IPS-18c (cell line): ENCODE measurements around the gene SORBS2.

Source experiments
- H3K4me3 ChIP-seq: 2 replicates; pipeline ENCODE4 v1.7.0; 2013; ENCODE audit warnings: low read depth, mild to moderate bottlenecking, low read length, moderate library complexity; ENCODE audit not compliant: insufficient read depth
- H3K9me3 ChIP-seq: one replicate; pipeline ENCODE4 v1.6.1; 2013; ENCODE audit warnings: mild to moderate bottlenecking, low read length, moderate library complexity; ENCODE audit not compliant: control insufficient read depth, insufficient read depth

SORBS2 gene

GRCh38 chr4:185792384-185793115 lies 19.4 kb downstream of the SORBS2 start:
- Histone ChIP-seq H3K9me3 (no peaks in the 10 kb centered on the region), H3K4me3 (no peak overlapping the region)

DNA sequence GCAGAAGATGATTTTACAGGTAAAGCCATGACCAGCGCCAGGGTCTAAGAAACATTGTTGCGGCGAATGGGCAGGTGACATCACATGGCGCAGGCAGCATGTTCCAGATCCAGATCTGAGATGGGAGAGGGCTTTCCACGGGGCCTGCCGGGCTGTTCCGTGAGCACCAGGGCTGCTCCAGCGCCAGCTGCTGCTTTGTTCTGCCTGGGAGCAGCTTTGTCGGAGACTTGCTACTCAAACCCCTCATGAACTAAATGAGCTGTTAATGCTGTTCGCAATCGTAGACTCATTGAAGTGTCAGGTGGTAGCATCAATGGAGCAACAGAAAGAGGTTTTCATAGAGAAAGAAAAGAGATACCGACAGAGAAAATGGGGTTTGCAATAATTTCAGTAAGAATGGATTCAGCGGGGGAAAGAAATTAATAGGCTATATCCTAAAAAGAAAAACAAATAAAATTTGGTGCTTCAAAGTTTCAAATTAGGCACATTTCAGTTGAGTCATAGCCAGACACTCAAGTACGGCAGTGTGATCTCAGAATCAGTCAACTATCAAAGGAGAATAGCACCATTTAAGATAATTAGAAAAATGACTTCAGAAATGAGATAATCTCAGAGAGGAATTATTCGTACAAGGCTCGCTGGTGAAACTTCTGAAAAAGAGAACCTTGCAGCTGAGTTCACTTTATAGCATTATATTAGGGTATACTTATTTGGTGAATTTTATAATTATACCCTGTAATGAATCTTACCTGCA lies 23.9 kb downstream of the SORBS2 start:
- Histone ChIP-seq H3K4me3 (no peak overlapping the region), H3K9me3 (peaks cover 3% of the 10 kb centered on the region)

GRCh38 chr4:185786422-185786821 lies 25.6 kb downstream of the SORBS2 start:
- H3K4me3 ChIP-seq, result no peak overlapping the region
- peaks cover 3% of the 10 kb centered on the region for H3K9me3 ChIP-seq

- peaks cover 3% of the 10 kb centered on the region for H3K9me3 ChIP-seq
- no peak overlapping the region for H3K4me3 ChIP-seq
Measured at GRCh38 chr4:185783574-185783973, 28.4 kb downstream of the SORBS2 start.

- Histone ChIP-seq H3K4me3 (no peak overlapping the region), H3K9me3 (peaks cover 3% of the 10 kb centered on the region)
Measured at GRCh38 chr4:185782523-185782922, 29.5 kb downstream of the SORBS2 start.

DNA sequence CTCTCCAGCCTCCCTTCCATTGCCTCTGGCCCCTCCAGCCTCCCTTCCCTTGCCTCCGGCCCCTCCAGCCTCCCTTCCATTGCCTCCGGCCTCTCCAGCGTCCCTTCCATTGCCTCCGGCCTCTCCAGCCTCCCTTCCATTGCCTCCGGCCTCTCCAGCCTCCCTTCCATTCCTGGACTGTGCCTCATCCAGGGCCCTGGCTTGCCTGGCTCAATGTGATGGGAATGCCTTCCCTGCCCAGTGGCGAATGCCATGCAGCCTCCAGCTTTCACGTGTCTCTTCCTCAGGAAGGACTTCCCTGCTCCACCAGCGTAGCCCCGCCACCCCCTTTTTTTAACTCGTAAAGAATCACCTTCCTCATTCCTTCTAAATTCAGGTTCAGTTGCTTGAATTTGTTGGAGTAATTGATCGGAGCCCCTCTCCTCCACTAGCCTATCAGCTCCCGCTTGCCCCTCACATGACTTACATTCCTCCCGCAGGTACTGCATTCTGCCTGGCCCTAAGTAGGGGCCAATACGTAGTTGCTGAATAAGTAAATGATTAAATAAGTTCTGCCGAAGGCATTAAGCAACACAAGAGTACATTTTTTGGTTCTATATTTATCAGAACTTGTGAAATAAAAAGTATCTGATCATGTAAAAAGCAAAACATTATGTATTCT lies 30.3 kb downstream of the SORBS2 start:
- H3K9me3 ChIP-seq, result peaks cover 3% of the 10 kb centered on the region
- no peak overlapping the region for H3K4me3 ChIP-seq

DNA sequence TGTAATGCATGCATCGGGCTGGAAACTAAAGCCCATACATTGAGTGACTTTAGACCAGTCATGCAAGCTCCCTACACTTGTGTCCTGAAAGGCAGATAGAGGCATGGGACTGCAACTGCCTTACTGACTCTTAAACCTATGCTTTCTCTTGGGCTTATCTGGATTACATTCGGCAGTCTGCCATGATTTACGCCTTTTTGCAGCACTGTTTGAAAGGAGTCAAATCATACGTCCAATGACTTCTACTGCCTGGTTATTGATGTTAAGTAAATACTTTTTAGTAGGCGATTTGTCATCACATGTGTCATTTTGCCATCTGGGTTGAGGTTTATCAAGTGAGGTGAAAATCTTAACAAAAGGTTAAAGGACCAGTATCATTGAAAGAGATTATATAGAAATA lies 31.5 kb downstream of the SORBS2 start:
- H3K4me3 ChIP-seq, result no peak overlapping the region
- H3K9me3 ChIP-seq, result peaks cover 3% of the 10 kb centered on the region

DNA sequence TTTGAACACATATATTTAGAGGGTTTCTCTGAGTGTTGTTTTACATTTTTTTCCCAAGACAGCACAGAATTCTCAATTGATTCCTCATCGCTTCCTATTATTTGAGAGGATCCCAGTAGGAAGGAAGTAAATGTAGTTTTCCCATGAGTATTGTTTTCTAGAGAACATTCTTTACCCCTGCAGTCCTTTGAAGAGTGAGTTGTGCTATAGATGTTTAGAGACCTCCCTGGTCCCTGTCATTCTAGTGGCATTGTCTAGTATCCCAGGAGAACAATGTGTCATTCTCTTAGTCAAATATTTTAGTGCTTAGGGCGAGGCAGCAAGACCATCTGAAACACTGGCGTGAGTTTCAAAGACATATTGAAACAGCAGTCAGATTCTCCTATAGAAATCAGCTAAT lies 32.5 kb downstream of the SORBS2 start:
- Histone ChIP-seq H3K9me3 (no peaks in the 10 kb centered on the region), H3K4me3 (no peak overlapping the region)

DNA sequence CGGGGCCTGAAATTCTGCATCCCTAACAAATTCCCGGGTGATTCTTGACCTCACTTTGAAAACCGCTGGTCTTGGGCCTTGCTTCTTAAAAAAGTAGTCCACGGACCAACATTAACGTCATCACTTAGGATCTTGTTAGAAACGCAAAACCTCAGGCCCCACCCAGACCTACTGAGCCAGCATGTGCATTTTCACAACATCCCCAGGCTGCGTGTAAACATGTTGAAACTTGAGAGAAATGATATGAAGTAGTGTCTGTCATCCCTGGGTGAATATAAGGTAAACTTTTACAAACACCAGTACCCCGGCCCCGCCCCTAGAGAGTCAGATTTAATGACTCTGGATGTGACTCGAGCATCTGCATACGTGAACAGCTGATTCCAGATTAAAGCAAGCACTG lies 33.7 kb downstream of the SORBS2 start:
- H3K9me3 ChIP-seq, result no peaks in the 10 kb centered on the region

GRCh38 chr4:185775792-185776555 lies 36.0 kb downstream of the SORBS2 start:
- Histone ChIP-seq H3K4me3 (no peak overlapping the region), H3K9me3 (no peaks in the 10 kb centered on the region)

More for the DNA sequence above, 33.7 kb downstream of the SORBS2 start:
- H3K4me3 ChIP-seq, result no peak overlapping the region

- H3K9me3 ChIP-seq, result no peaks in the 10 kb centered on the region
- H3K4me3 ChIP-seq, result peak overlapping the region; percentile 24; the same call in 1 of the 2 replicates
Measured at GRCh38 chr4:185774845-185775680, 36.9 kb downstream of the SORBS2 start.

- H3K4me3 ChIP-seq, result peak overlapping the region; percentile 24; the same call in 1 of the 2 replicates
- no peaks in the 10 kb centered on the region for H3K9me3 ChIP-seq
Measured at GRCh38 chr4:185774131-185774653, 37.8 kb downstream of the SORBS2 start.

- H3K4me3 ChIP-seq, result no peak overlapping the region
- no peaks in the 10 kb centered on the region for H3K9me3 ChIP-seq
Measured at GRCh38 chr4:185773419-185773818, 38.6 kb downstream of the SORBS2 start.

- H3K4me3 ChIP-seq, result no peak overlapping the region
- no peaks in the 10 kb centered on the region for H3K9me3 ChIP-seq
Measured at GRCh38 chr4:185772391-185773093, 39.5 kb downstream of the SORBS2 start.

GRCh38 chr4:185771711-185772390 lies 40.1 kb downstream of the SORBS2 start:
- Histone ChIP-seq H3K9me3 (no peaks in the 10 kb centered on the region), H3K4me3 (no peak overlapping the region)
